Measurements from ENCODE around the gene MBD3L1. TPM values are rescaled to one million over a fixed set of nuclear protein-coding genes. Genes with fewer than 3 reads are reported as not detected.

Gene MBD3L1
- total RNA-seq, 2 experiments from 2014 or later = not detected

DNA sequence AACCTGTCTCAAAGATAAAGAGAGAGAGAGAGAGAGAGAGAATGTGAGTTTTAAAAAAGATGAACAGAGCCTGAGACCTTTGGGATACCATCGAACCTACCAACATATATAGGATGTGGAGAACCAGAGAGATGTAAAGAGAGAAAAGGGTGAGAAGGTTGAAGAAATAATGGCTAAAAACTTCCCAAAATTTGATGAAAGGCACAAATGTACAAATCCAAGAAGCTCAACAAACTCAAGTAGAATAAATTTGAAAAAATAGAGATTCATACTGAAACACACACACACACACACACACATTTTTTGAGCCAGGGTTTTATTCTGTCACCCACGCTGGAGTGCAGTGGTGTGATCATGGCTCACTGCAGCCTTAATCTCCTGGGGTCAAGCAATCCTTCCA lies 16.4 kb upstream of the MBD3L1 start:
- Histone ChIP-seq H3K79me2 (ENCODE audit: insufficient read depth, low read depth, low read length) (no peaks in the 10 kb centered on the region), H3K27ac (ENCODE audit: low read depth, low read length, poor library complexity, severe bottlenecking) (no peak overlapping the region), H3K4me3 (ENCODE audit: low read depth, low read length, poor library complexity, severe bottlenecking) (no peak overlapping the region), H3K9me2 (ENCODE audit: insufficient read depth, low read length) (no peaks in the 10 kb centered on the region), H3K36me3 (ENCODE audit: insufficient read depth, low read length) (peaks cover 52% of the 10 kb centered on the region), H2AFZ (ENCODE audit: low read length) (no peak overlapping the region), H3K4me1 (ENCODE audit: insufficient read depth, low read length, poor library complexity, severe bottlenecking) (no peaks in the 10 kb centered on the region), H4K20me1 (ENCODE audit: insufficient read depth, low read length) (no peaks in the 10 kb centered on the region), H3K4me2 (ENCODE audit: low read length) (no peak overlapping the region), H3K9me3 (ENCODE audit: low read length) (peaks cover 27% of the 10 kb centered on the region)
- POLR2A ChIA-PET = no interaction called here
- DNase-seq (ENCODE audit: low spot score) = no peak
- intact Hi-C loops (cut with micrococcal nuclease; ENCODE audit: unreplicated experiment) = no loop called here
- CTCF ChIA-PET (ENCODE audit: unreplicated experiment) = no interaction called here
- no peak for TF ChIP-seq EZH2phosphoT487 (IDR thresholded peaks at IDR 0.05; ENCODE audit: borderline replicate concordance, low read depth, low read length)
- TF ChIP-seq, protein P1, sequence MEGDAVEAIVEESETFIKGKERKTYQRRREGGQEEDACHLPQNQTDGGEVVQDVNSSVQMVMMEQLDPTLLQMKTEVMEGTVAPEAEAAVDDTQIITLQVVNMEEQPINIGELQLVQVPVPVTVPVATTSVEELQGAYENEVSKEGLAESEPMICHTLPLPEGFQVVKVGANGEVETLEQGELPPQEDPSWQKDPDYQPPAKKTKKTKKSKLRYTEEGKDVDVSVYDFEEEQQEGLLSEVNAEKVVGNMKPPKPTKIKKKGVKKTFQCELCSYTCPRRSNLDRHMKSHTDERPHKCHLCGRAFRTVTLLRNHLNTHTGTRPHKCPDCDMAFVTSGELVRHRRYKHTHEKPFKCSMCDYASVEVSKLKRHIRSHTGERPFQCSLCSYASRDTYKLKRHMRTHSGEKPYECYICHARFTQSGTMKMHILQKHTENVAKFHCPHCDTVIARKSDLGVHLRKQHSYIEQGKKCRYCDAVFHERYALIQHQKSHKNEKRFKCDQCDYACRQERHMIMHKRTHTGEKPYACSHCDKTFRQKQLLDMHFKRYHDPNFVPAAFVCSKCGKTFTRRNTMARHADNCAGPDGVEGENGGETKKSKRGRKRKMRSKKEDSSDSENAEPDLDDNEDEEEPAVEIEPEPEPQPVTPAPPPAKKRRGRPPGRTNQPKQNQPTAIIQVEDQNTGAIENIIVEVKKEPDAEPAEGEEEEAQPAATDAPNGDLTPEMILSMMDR (conservative IDR thresholded peaks at IDR 0.05; ENCODE audit: low read length) = no peak
- BruUV-seq (replicated peaks) = no TSS peak

DNA sequence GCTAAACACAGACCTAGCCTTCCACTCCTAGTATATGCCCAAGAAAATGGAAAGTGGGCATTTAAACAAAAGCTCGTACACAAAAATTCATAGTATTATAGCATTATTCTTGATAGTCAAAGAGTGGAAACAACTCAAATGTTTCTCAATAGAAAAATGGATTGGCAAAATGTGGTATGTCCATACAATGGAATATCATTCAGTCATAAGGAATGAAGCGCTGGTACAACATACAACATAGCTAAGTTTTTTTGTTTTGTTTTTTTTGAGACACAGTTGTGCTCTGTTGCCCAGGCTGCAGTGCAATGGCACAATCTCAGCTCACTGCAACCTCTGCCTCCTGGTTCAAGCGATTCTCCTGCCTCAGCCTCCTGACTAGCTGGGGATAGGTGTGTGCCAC lies 11.9 kb upstream of the MBD3L1 start:
- no TSS peak for BruUV-seq (replicated peaks)
- Histone ChIP-seq H3K9me3 (ENCODE audit: low read length) (peaks cover 6% of the 10 kb centered on the region; the same call in 1 of the 2 replicates), H4K20me1 (ENCODE audit: insufficient read depth, low read length) (no peaks in the 10 kb centered on the region), H3K9me2 (ENCODE audit: insufficient read depth, low read length) (no peaks in the 10 kb centered on the region), H3K4me2 (ENCODE audit: low read length) (no peak overlapping the region), H2AFZ (ENCODE audit: low read length) (no peak overlapping the region), H3K79me2 (ENCODE audit: insufficient read depth, low read depth, low read length) (no peaks in the 10 kb centered on the region), H3K4me3 (ENCODE audit: low read depth, low read length, poor library complexity, severe bottlenecking) (no peak overlapping the region), H3K27ac (ENCODE audit: low read depth, low read length, poor library complexity, severe bottlenecking) (no peak overlapping the region), H3K36me3 (ENCODE audit: insufficient read depth, low read length) (peaks cover 22% of the 10 kb centered on the region; the same call in 1 of the 2 replicates), H3K4me1 (ENCODE audit: insufficient read depth, low read length, poor library complexity, severe bottlenecking) (no peaks in the 10 kb centered on the region)
- ChIA-PET CTCF (ENCODE audit: unreplicated experiment) (no interaction called here), POLR2A (no interaction called here)
- DNase-seq (ENCODE audit: low spot score) = no peak
- intact Hi-C loops (cut with micrococcal nuclease; ENCODE audit: unreplicated experiment) = no loop called here
- no peak for TF ChIP-seq EZH2phosphoT487 (IDR thresholded peaks at IDR 0.05; ENCODE audit: borderline replicate concordance, low read depth, low read length)
- TF ChIP-seq, protein P1 (conservative IDR thresholded peaks at IDR 0.05; ENCODE audit: low read length) = no peak

DNA sequence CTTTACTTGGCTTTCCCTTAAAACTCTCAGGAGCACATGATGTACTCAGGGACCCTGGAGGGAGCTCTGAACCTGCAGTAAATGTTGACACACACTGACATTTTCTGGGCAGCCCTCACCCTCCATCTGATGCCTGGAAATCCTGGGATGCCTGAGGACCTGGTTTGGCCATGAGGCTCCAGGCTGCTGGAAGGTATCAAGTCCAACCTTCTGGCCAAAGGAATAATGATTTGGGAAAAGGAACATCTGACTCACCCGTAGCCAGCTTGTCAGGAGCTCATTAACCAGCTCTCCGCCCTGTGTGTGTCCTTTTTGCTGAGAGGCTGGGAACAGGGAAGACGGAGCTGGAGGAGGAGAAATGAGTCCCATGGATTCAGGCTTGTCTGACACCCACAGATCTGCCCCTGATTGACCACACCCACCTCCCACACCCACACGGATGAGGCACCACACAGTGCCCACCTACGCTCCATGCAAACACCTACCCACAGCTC lies 10.4 kb upstream of the MBD3L1 start:
- Histone ChIP-seq H3K36me3 (ENCODE audit: insufficient read depth, low read length) (peaks cover 16% of the 10 kb centered on the region; the same call in 1 of the 2 replicates), H3K79me2 (ENCODE audit: insufficient read depth, low read depth, low read length) (no peaks in the 10 kb centered on the region)
- BruUV-seq (replicated peaks) = no TSS peak

More for the DNA sequence above, 10.4 kb upstream of the MBD3L1 start:
- intact Hi-C loops (cut with micrococcal nuclease; ENCODE audit: unreplicated experiment) = no loop called here
- POLR2A ChIA-PET = interaction anchor here (0.6 kb wide), 1 partner anchor 1820 kb away, joined by 7 read pairs; no protein-coding TSS in a partner anchor
- Histone ChIP-seq H2AFZ (ENCODE audit: low read length) (no peak overlapping the region), H3K9me3 (ENCODE audit: low read length) (peaks cover 2% of the 10 kb centered on the region; the same call in 1 of the 2 replicates), H3K9me2 (ENCODE audit: insufficient read depth, low read length) (no peaks in the 10 kb centered on the region), H3K4me2 (ENCODE audit: low read length) (no peak overlapping the region), H3K4me3 (ENCODE audit: low read depth, low read length, poor library complexity, severe bottlenecking) (no peak overlapping the region), H3K4me1 (ENCODE audit: insufficient read depth, low read length, poor library complexity, severe bottlenecking) (no peaks in the 10 kb centered on the region), H4K20me1 (ENCODE audit: insufficient read depth, low read length) (no peaks in the 10 kb centered on the region), H3K27ac (ENCODE audit: low read depth, low read length, poor library complexity, severe bottlenecking) (no peak overlapping the region)
- no peak for DNase-seq (ENCODE audit: low spot score)
- CTCF ChIA-PET (ENCODE audit: unreplicated experiment) = no interaction called here
- TF ChIP-seq EZH2phosphoT487 (IDR thresholded peaks at IDR 0.05; ENCODE audit: borderline replicate concordance, low read depth, low read length) = no peak
- TF ChIP-seq, protein P1 (conservative IDR thresholded peaks at IDR 0.05; ENCODE audit: low read length) = no peak
